ENCODE measurements around the gene PRR18. TPM values are rescaled to one million over a fixed set of nuclear protein-coding genes. Genes with fewer than 3 reads are reported as not detected.

The PRR18 gene
- total RNA-seq, 1 experiment from 2014 or later, result not detected

GRCh38 chr6:166257911-166258318, 50.3 kb downstream of the PRR18 start:
- no peak overlapping the region; a peak in 1 of 7 replicates for H3K27ac Mint-ChIP-seq
- Histone ChIP-seq H2BK20ac (ENCODE audit: low read depth, low read length, poor library complexity, severe bottlenecking) (no peak overlapping the region), H3K27me3 (ENCODE audit: insufficient read depth, low read length) (peaks cover 17% of the 10 kb centered on the region; the same call in 1 of the 2 replicates), H2BK120ac (ENCODE audit: low read depth, low read length, poor library complexity, severe bottlenecking) (no peak overlapping the region), H2AK5ac (ENCODE audit: insufficient read length, low read length) (no peak overlapping the region), H3K56ac (ENCODE audit: insufficient read length, low read depth, low read length) (no peak overlapping the region), H3K27ac (ENCODE audit: insufficient read length, low read depth, low read length) (no peak overlapping the region), H3K9ac (ENCODE audit: extremely low read depth, insufficient read length, low read length) (no peak overlapping the region), H3K23me2 (ENCODE audit: insufficient read length, low read depth, low read length, poor library complexity, severe bottlenecking) (peaks cover 5% of the 10 kb centered on the region), H3K79me2 (ENCODE audit: insufficient read depth, low read length) (no peaks in the 10 kb centered on the region), H3K4me1 (ENCODE audit: insufficient read depth, low read length) (no peaks in the 10 kb centered on the region; the same call in 1 of the 2 replicates), H2BK12ac (ENCODE audit: insufficient read length, low read depth, low read length) (no peak overlapping the region), H4K91ac (ENCODE audit: insufficient read length, low read depth, low read length) (no peak overlapping the region), H2BK5ac (ENCODE audit: insufficient read length, low read length) (no peak overlapping the region), H3K79me1 (ENCODE audit: insufficient read depth, low read depth, low read length, poor library complexity, severe bottlenecking) (no peaks in the 10 kb centered on the region), H3K23ac (ENCODE audit: insufficient read length, low read depth, low read length) (no peak overlapping the region), H2BK15ac (ENCODE audit: low read depth, low read length) (no peak overlapping the region), H3T11ph (ENCODE audit: low read length) (no peak overlapping the region), H3K14ac (ENCODE audit: insufficient read depth, low read length) (no peak overlapping the region), H4K5ac (ENCODE audit: insufficient read length, low read depth, low read length) (no peak overlapping the region), H4K20me1 (ENCODE audit: control insufficient read depth, insufficient read depth, insufficient read length) (no peaks in the 10 kb centered on the region), H2AFZ (ENCODE audit: low read length) (no peak overlapping the region), H3K9me3 (ENCODE audit: control insufficient read depth, low read depth, low read length) (no peaks in the 10 kb centered on the region), H3K4ac (ENCODE audit: low read depth, low read length) (no peak overlapping the region), H3K4me2 (ENCODE audit: insufficient read depth, insufficient read length, low read length) (no peak overlapping the region), H4K8ac (replicated peaks; ENCODE audit: insufficient read length, low read depth, low read length) (no peak overlapping the region), H3K18ac (ENCODE audit: insufficient read length, low read depth, low read length) (no peak overlapping the region)
- DNase-seq, result no peak
- H3K4me1 Mint-ChIP-seq, result peaks cover 16% of the 10 kb centered on the region in 2 experiments
- H3K36me3 Mint-ChIP-seq (ENCODE audit: insufficient read depth in 1 of 3, low read depth in 3 of 3), result no peaks in the 10 kb centered on the region
- TF ChIP-seq, protein P1, sequence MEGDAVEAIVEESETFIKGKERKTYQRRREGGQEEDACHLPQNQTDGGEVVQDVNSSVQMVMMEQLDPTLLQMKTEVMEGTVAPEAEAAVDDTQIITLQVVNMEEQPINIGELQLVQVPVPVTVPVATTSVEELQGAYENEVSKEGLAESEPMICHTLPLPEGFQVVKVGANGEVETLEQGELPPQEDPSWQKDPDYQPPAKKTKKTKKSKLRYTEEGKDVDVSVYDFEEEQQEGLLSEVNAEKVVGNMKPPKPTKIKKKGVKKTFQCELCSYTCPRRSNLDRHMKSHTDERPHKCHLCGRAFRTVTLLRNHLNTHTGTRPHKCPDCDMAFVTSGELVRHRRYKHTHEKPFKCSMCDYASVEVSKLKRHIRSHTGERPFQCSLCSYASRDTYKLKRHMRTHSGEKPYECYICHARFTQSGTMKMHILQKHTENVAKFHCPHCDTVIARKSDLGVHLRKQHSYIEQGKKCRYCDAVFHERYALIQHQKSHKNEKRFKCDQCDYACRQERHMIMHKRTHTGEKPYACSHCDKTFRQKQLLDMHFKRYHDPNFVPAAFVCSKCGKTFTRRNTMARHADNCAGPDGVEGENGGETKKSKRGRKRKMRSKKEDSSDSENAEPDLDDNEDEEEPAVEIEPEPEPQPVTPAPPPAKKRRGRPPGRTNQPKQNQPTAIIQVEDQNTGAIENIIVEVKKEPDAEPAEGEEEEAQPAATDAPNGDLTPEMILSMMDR (conservative IDR thresholded peaks at IDR 0.05), result no peak
- no CpG with 5 or more reads among the region's 7 CpGs for WGBS (ENCODE audit: extremely low coverage, insufficient read length, low lambda C conversion rate)
- no peak overlapping the region for H3K4me3 Mint-ChIP-seq
- no peaks in the 10 kb centered on the region for H3K9me3 Mint-ChIP-seq
- peaks cover 75% of the 10 kb centered on the region for H3K27me3 Mint-ChIP-seq (ENCODE audit: low read depth)

Other genes starting within 250 kb of the PRR18 start
- 0.31 and 0.48 TPM in 2 replicates for gene TBXT, start 140.5 kb downstream of the PRR18 start, total RNA-seq (2021)
- gene SFT2D1, start 34.2 kb upstream of the PRR18 start, total RNA-seq (2021), result 39.1 and 40.2 TPM in 2 replicates
- gene MPC1, start 74.5 kb upstream of the PRR18 start, total RNA-seq (2021), result 9.7 and 10.0 TPM in 2 replicates